Adrenal gland (tissue), 12 donors: ENCODE results near the gene BRINP2. TPM values are rescaled to one million over a fixed set of nuclear protein-coding genes. Genes with fewer than 3 reads are reported as not detected.
A peak's percentile ranks its signal among the peaks of the same experiment; 100 is the strongest.

Experiments
- DNase-seq, 7 donors: peaks; one replicate each; pipeline ENCODE4 v3.0.0-alpha.2; 2019 to 2020
- H3K27ac ChIP-seq, 5 donors: fragments of 200-600 bp; sonication (generic) in 4 of 5; 1 replicate in 3 of 5; 2 replicates in 2 of 5; pipeline versions ENCODE4 v1.5.1 to v1.8.0; 2016 to 2020; ENCODE audit warnings: mild to moderate bottlenecking in 1 of 5
- H3K27me3 ChIP-seq: fragments of 200-600 bp; 2 replicates; pipeline ENCODE4 v1.8.0; 2021
- H3K36me3 ChIP-seq, 2 donors: fragments of 200-600 bp; replicated peaks in 1 of 2; 1 replicate in 1 of 2; 2 replicates in 1 of 2; pipeline versions ENCODE4 v1.5.1 to v1.8.0; 2018 to 2022
- H3K4me1 ChIP-seq, 2 donors: fragments of 200-600 bp; replicated peaks in 1 of 2; 1 replicate in 1 of 2; 2 replicates in 1 of 2; pipeline versions ENCODE4 v1.5.1 to v1.8.0; 2018 to 2021
- H3K4me3 ChIP-seq, 4 donors: fragments of 200-600 bp; sonication (generic) in 3 of 4; one replicate each; pipeline ENCODE4 v1.5.1; 2016 to 2018
- H3K9me3 ChIP-seq, 3 donors: fragments of 200-600 bp; sonication (generic) in 1 of 3; replicated peaks in 1 of 3; 1 replicate in 2 of 3; 2 replicates in 1 of 3; pipeline versions ENCODE4 v1.5.1 to v1.8.0; 2016 to 2021
- POLR2A ChIP-seq, 2 donors: fragments of 450-650 bp; IDR thresholded peaks; one replicate each; pipeline ENCODE4 v1.6.1; 2017; ENCODE audit warnings: antibody characterized with exemption in 2 of 2, mild to moderate bottlenecking in 2 of 2, moderate library complexity in 1 of 2
- WGBS, 4 donors: extraction: QIAGEN DNeasy Blood & Tissue Kit in 2 of 4; methylation state at CpG; one replicate each; pipeline versions ENCODE4 v1.1.5 to v1.1.7; 2013 to 2017; 5-methylcytosine and 5-hydroxymethylcytosine counted together
- intact Hi-C, 2 donors: fragments of 100-400 bp; cut with DNase I; formaldehyde crosslinking; loops; one replicate each; pipeline versions ENCODE4 v1.14.1 to v1.15.0; 2022 to 2023
- polyA plus RNA-seq, 3 donors: library from polyadenylated mRNA; stranded (reverse); fragments of 200-250 nt in 2 of 3; fragments of 350-450 nt in 1 of 3; fragmentation: Illumina TruSeq in 1 of 3; extraction: RNeasy Lipid Tissue Mini Kit (QIAGEN cat#74804) in 1 of 3; gene quantifications; one replicate each; pipeline ENCODE4 v1.2.3, GENCODE V29; 2013 to 2014
- total RNA-seq, 9 donors: library from RNA; depleted of rRNA in 4 of 9; stranded (reverse); fragments of >200 nt in 4 of 9; fragments of 120-200 nt in 1 of 9; fragmentation: NEBNext Ultra II Directional in 1 of 9; extraction: Animal tissue kit (Norgen Biotek cat#: 25700) in 1 of 9; gene quantifications; one replicate each; pipeline versions ENCODE4 v1.1.0 to v1.2.4, GENCODE V29; 2013 to 2023
- TF ChIP-seq, protein P1 (sequence below), 6 experiments: fragments of 450-650 bp in 4 of 6; fragments of 200-600 bp in 2 of 6; sonication (generic) in 1 of 6; IDR thresholded peaks; 1 replicate in 5 of 6; 2 replicates in 1 of 6; pipeline versions ENCODE4 v1.5.1 to v1.8.0; 2016 to 2021; ENCODE audit warnings: antibody characterized with exemption in 6 of 6, mild to moderate bottlenecking in 2 of 6, moderate library complexity in 1 of 6
- donor health status: healthy with polysubstance abuse.
- donor health status: Bipolar disorder and iron deficiency.
- donor health status: DM: yes; HTN: yes; CAD: no.
- donor health status: DM: no; HTN: no; CAD: no.
- donor health status: DM: no; HTN: no; CAD: no.
- donor health status: DM: yes; HTN: yes; CAD: no.

Gene BRINP2
- total and polyA plus RNA-seq, 12 donors, result 5.6 to 28.2 (median 16.5) TPM

DNA sequence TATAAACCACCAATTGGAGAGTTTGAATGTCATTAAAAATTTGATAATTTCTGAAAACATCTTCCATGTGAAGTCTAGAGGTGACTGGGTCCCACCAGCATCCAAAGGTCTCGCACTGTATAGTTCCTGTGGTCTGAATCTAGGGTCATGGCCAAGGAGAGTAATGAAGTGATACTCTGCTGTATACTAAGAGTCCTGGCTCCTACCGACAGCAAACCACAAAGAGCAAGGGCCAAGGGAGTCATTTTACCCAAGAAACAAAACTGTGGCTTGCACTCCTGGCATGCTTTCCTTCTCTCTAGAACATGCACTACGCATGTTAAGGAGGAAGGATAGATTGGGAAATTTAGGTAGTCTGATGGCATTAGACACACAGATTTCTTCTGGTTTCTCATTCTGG lies 115.6 kb downstream of the BRINP2 start:
- H3K27me3 ChIP-seq, result no peaks in the 10 kb centered on the region
- no peak overlapping the region for H3K27ac ChIP-seq
- no peak overlapping the region for H3K4me3 ChIP-seq
- TF ChIP-seq, protein P1, sequence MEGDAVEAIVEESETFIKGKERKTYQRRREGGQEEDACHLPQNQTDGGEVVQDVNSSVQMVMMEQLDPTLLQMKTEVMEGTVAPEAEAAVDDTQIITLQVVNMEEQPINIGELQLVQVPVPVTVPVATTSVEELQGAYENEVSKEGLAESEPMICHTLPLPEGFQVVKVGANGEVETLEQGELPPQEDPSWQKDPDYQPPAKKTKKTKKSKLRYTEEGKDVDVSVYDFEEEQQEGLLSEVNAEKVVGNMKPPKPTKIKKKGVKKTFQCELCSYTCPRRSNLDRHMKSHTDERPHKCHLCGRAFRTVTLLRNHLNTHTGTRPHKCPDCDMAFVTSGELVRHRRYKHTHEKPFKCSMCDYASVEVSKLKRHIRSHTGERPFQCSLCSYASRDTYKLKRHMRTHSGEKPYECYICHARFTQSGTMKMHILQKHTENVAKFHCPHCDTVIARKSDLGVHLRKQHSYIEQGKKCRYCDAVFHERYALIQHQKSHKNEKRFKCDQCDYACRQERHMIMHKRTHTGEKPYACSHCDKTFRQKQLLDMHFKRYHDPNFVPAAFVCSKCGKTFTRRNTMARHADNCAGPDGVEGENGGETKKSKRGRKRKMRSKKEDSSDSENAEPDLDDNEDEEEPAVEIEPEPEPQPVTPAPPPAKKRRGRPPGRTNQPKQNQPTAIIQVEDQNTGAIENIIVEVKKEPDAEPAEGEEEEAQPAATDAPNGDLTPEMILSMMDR (IDR thresholded peaks at IDR 0.05), result no peak
- TF ChIP-seq POLR2A (IDR thresholded peaks at IDR 0.05), result no peak
- intact Hi-C loops, result no loop called here
- no peaks in the 10 kb centered on the region for H3K9me3 ChIP-seq
- H3K4me1 ChIP-seq, result peaks cover 0 to 12% of the 10 kb centered on the region in 2 donors
- no peak for DNase-seq
- 88 to 94% (median 92%) methylated on average over 3 of the region's 3 CpGs for WGBS, 4 donors
- H3K36me3 ChIP-seq, result no peaks in the 10 kb centered on the region

GRCh38 chr1:177287270-177287669 lies 116.5 kb downstream of the BRINP2 start:
- peaks cover 0 to 12% of the 10 kb centered on the region in 2 donors for H3K4me1 ChIP-seq
- no peaks in the 10 kb centered on the region for H3K27me3 ChIP-seq
- H3K27ac ChIP-seq, result no peak overlapping the region
- intact Hi-C loops, result no loop called here
- no peaks in the 10 kb centered on the region for H3K9me3 ChIP-seq
- TF ChIP-seq, protein P1 (IDR thresholded peaks at IDR 0.05), result no peak
- TF ChIP-seq POLR2A (IDR thresholded peaks at IDR 0.05), result no peak
- no peak overlapping the region for H3K4me3 ChIP-seq
- no peaks in the 10 kb centered on the region for H3K36me3 ChIP-seq
- no peak for DNase-seq

DNA sequence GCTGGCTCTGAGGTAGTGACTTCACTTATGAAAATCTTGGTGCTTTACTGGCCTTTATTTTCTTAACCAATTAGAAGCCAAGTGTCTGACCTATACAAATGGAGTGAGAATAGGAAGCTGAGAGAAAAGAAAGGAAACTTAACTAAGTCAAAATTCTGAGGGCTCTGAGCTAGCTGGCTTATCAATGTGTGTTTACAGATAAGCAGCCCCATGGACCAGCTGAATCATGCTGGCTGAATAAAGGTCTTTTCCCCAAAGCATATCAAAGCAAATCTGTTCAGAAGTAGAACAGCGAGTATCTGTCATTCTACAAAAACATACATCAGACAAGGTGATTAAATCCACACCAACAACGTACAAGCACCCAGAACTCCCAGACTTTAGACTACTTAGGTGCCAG lies 117.2 kb downstream of the BRINP2 start:
- intact Hi-C loops, result no loop called here
- 6 to 26% (median 24%) methylated on average over 2 of the region's 2 CpGs for WGBS, 4 donors

DNA sequence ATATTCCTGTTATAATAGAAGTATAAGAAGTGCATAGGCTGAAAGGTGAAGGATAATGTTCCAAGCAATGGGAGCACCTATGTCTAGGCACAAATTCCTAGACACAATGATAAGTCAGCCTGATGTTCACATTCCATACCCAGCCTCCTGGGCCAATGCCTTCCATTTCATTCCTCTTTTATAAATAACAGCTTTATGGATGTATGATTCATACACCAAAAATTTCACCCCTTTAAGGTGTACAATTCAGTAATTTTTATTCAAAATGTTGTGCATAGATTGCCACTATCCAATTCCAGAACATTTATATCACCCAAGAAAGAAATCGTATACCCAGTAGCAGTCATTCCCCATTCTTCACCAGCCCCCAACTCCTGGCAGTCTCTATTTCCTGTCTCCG lies 118.8 kb downstream of the BRINP2 start:
- 83 to 93% (median 91%) methylated on average over 2 of the region's 2 CpGs for WGBS, 4 donors
- no peaks in the 10 kb centered on the region for H3K9me3 ChIP-seq
- intact Hi-C loops, result no loop called here

More for the DNA sequence above, 117.2 kb downstream of the BRINP2 start:
- Histone ChIP-seq H3K36me3 (no peaks in the 10 kb centered on the region), H3K27me3 (no peaks in the 10 kb centered on the region), H3K9me3 (no peaks in the 10 kb centered on the region), H3K27ac (peak overlapping the region in 2 of 5 donors; percentile 23 to 32), H3K4me3 (no peak overlapping the region), H3K4me1 (peaks cover 0 to 12% of the 10 kb centered on the region in 2 donors)
- no peak for TF ChIP-seq POLR2A (IDR thresholded peaks at IDR 0.05)
- TF ChIP-seq, protein P1 (IDR thresholded peaks at IDR 0.05), result no peak
- DNase-seq, result peak in 2 of 7 donors; percentile 12 to 26

More for the DNA sequence above, 118.8 kb downstream of the BRINP2 start:
- no peak for DNase-seq
- H3K4me1 ChIP-seq, result peaks cover 0 to 12% of the 10 kb centered on the region in 2 donors
- H3K36me3 ChIP-seq, result no peaks in the 10 kb centered on the region
- no peak overlapping the region for H3K27ac ChIP-seq
- no peaks in the 10 kb centered on the region for H3K27me3 ChIP-seq
- TF ChIP-seq, protein P1 (IDR thresholded peaks at IDR 0.05), result no peak
- no peak for TF ChIP-seq POLR2A (IDR thresholded peaks at IDR 0.05)
- H3K4me3 ChIP-seq, result no peak overlapping the region
